Common myeloid progenitor, CD34-positive (primary cell): ENCODE results near the gene CCDC181.

Source experiments
- CTCF ChIA-PET: fragments of 350-600 bp; sonication (Branson Sonifier 250); formaldehyde crosslinking; loops from one replicate; lab custom pipeline; 2021; ENCODE audit warnings: antibody characterized with exemption; lab: Charles Lee
- POLR2A ChIA-PET: fragments of 350-600 bp; sonication (Branson Sonifier 250); formaldehyde crosslinking; loops from one replicate; lab custom pipeline; 2021; ENCODE audit warnings: antibody characterized with exemption; lab: Charles Lee
- DNase-seq, 3 donors: peaks; one replicate each; pipeline versions ENCODE4 v3.0.0 to v3.0.0-alpha.2; 2013
- H3K27ac ChIP-seq, 2 experiments: 1 replicate in 1 of 2; 2 replicates in 1 of 2; pipeline ENCODE4 v1.7.0; 2013; ENCODE audit warnings: inconsistent platforms in 2 of 2, low read length in 2 of 2, mild to moderate bottlenecking in 2 of 2, low read depth in 1 of 2, moderate library complexity in 1 of 2; ENCODE audit not compliant: severe bottlenecking in 2 of 2, insufficient read depth in 1 of 2, poor library complexity in 1 of 2
- H3K27me3 ChIP-seq, 5 experiments: replicated peaks in 2 of 5; 1 replicate in 3 of 5; 2 replicates in 2 of 5; pipeline versions ENCODE4 v1.6.1 to v1.7.0; 2013; ENCODE audit warnings: low read length in 4 of 5, mild to moderate bottlenecking in 2 of 5, moderate library complexity in 2 of 5, inconsistent platforms in 1 of 5; ENCODE audit not compliant: insufficient read depth in 5 of 5, control insufficient read depth in 4 of 5
- H3K36me3 ChIP-seq, 4 experiments: 1 replicate in 2 of 4; 2 replicates in 2 of 4; pipeline versions ENCODE4 v1.6.1 to v1.7.0; 2013; ENCODE audit warnings: low read length in 3 of 4, control low read depth in 1 of 4, mild to moderate bottlenecking in 1 of 4; ENCODE audit not compliant: control insufficient read depth in 4 of 4, insufficient read depth in 4 of 4
- H3K4me1 ChIP-seq, 4 experiments: 1 replicate in 3 of 4; 2 replicates in 1 of 4; pipeline versions ENCODE4 v1.6.1 to v1.7.1; 2013; ENCODE audit warnings: low read length in 3 of 4, mild to moderate bottlenecking in 3 of 4, control low read depth in 1 of 4, inconsistent platforms in 1 of 4, moderate library complexity in 1 of 4; ENCODE audit not compliant: control insufficient read depth in 4 of 4, insufficient read depth in 4 of 4; ENCODE audit errors: control extremely low read depth in 1 of 4
- H3K4me3 ChIP-seq, 7 experiments: 1 replicate in 4 of 7; 2 replicates in 3 of 7; pipeline versions ENCODE4 v1.5.1 to v1.7.0; 2013; ENCODE audit warnings: mild to moderate bottlenecking in 7 of 7, low read length in 6 of 7, moderate library complexity in 6 of 7, inconsistent platforms in 2 of 7, low read depth in 2 of 7, control low read depth in 1 of 7; ENCODE audit not compliant: insufficient read depth in 4 of 7, control insufficient read depth in 1 of 7; ENCODE audit errors: extremely low read depth in 1 of 7
- H3K9me3 ChIP-seq, 5 experiments: 1 replicate in 4 of 5; 2 replicates in 1 of 5; pipeline versions ENCODE4 v1.6.1 to v1.7.1; 2013; ENCODE audit warnings: low read length in 4 of 5, mild to moderate bottlenecking in 2 of 5, inconsistent platforms in 1 of 5, low read depth in 1 of 5, moderate library complexity in 1 of 5; ENCODE audit not compliant: control insufficient read depth in 4 of 5, insufficient read depth in 2 of 5; ENCODE audit errors: control extremely low read depth in 1 of 5
- WGBS: methylation state at CpG from one replicate; pipeline ENCODE4 v1.1.5; 2013; ENCODE audit not compliant: insufficient coverage; 5-methylcytosine and 5-hydroxymethylcytosine counted together

CCDC181 gene

GRCh38 chr1:169456029-169456428 is 28.8 kb upstream of the CCDC181 start:
- ChIA-PET POLR2A (no interaction called here), CTCF (no interaction called here)
- 71% methylated on average over 1 of the region's 2 CpGs for WGBS
- DNase-seq, result no peak
- Histone ChIP-seq H3K27me3 (no peaks in the 10 kb centered on the region), H3K27ac (no peak overlapping the region), H3K4me3 (no peak overlapping the region), H3K9me3 (peaks cover 0 to 23% (median 5%) of the 10 kb centered on the region in 5 experiments), H3K4me1 (peaks cover 0 to 12% (median 4%) of the 10 kb centered on the region in 4 experiments), H3K36me3 (no peaks in the 10 kb centered on the region)

DNA sequence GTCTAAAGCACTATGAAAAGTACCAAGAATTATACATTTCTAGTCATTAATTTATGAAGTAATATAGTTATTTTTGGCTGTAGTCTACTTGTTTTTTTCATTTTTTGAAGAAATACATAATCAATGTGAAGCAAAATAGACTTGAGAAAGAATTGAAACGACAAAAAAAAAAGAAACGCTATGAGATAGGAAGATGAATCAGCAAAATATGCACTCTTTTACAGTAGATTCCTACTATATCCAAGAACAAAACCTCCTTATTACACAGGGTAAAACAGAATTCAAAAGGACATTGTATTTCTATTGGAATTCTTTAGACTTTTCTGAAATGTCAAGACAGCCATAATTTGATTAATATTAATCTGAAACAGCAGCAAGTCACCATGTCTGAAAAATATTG is 25.6 kb upstream of the CCDC181 start:
- CTCF ChIA-PET, result no interaction called here
- H3K27me3 ChIP-seq, result no peaks in the 10 kb centered on the region
- no peaks in the 10 kb centered on the region for H3K4me1 ChIP-seq
- POLR2A ChIA-PET, result no interaction called here
- DNase-seq, result no peak
- H3K27ac ChIP-seq, result no peak overlapping the region
- peaks cover 0 to 19% (median 5%) of the 10 kb centered on the region in 5 experiments for H3K9me3 ChIP-seq
- no peaks in the 10 kb centered on the region for H3K36me3 ChIP-seq
- WGBS, result no CpG with 5 or more reads among the region's 2 CpGs
- H3K4me3 ChIP-seq, result no peak overlapping the region

- WGBS, result no CpG with 5 or more reads among the region's 1 CpG
- POLR2A ChIA-PET, result no interaction called here
- CTCF ChIA-PET, result interaction anchor here (1.3 kb wide), 1 partner anchor 10 kb away, joined by 3 read pairs; no protein-coding TSS in a partner anchor
Measured at GRCh38 chr1:169451218-169451824, 24.0 kb upstream of the CCDC181 start.

DNA sequence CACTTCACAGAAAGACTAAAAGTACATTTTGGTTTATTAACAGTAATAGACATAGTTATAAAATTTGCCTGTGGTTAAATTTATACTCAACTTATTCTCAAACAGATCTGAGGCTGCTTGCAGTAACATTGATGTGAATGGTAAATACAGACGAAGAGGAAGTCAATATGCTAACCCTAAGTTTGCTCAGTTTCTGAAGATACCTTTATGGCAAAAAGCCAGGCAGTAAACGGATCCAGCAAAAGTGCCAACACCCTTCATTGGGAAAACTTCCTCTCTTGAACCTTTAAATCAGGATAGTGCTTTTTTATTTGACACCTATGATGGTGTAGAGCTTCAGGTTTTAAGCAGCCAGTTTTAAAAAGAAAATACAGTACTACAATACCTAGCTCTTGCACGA is 16.6 kb upstream of the CCDC181 start:
- no peak for DNase-seq
- POLR2A ChIA-PET, result interaction anchor here (0.7 kb wide), 1 partner anchor 15 kb away, joined by 3 read pairs; no protein-coding TSS in a partner anchor
- Histone ChIP-seq H3K36me3 (no peaks in the 10 kb centered on the region), H3K4me1 (no peaks in the 10 kb centered on the region), H3K4me3 (no peak overlapping the region), H3K9me3 (peaks cover 0 to 7% (median 1%) of the 10 kb centered on the region in 5 experiments), H3K27ac (no peak overlapping the region), H3K27me3 (no peaks in the 10 kb centered on the region)
- 50% methylated on average over 1 of the region's 3 CpGs for WGBS
- CTCF ChIA-PET, result interaction anchor here (1.4 kb wide), 1 partner anchor 22 kb away, joined by 5 read pairs; no protein-coding TSS in a partner anchor

More at GRCh38 chr1:169451218-169451824, 24.0 kb upstream of the CCDC181 start:
- Histone ChIP-seq H3K27ac (no peak overlapping the region), H3K4me1 (no peaks in the 10 kb centered on the region), H3K4me3 (no peak overlapping the region), H3K36me3 (no peaks in the 10 kb centered on the region), H3K27me3 (no peaks in the 10 kb centered on the region), H3K9me3 (peaks cover 0 to 5% (median 0%) of the 10 kb centered on the region in 5 experiments)
- DNase-seq, result peak in 2 of 3 donors; percentile 17 to 36

DNA sequence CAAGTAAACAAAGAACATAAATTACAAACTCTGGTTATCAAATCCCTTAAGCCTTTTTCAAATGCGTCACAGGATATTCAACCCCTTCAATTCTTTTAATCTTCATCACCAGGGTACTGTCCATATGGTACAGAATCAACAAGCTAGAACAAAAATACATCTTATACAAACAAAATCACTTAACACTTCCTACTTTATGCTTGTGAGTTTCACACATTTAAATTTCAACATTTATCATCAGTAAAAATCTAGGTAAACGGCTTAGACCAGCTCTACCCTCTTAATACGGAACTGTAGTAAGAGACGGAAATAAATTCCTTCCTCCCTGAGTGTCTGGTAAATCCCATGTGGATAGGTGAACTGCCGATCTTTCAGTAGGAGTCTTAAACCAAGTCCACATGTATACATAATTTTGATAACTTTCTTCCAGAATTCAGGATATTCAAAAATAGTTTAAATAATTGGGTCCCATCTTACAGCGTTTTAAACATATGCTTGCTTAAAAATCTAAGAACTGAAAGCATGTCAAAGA is 1.0 kb downstream of the CCDC181 start:
- whole genome bisulfite sequencing, result 92% methylated on average over 1 of the region's 6 CpGs
- CTCF ChIA-PET, result interaction anchor here (1.0 to 1.4 kb wide), 3 partner anchors 24 to 823 kb away, joined by 3 to 4 read pairs (median 4); no protein-coding TSS in a partner anchor
- Histone ChIP-seq H3K4me1 (peaks cover 3 to 10% (median 7%) of the 10 kb centered on the region in 4 experiments), H3K36me3 (no peaks in the 10 kb centered on the region), H3K9me3 (no peaks in the 10 kb centered on the region), H3K27me3 (peaks cover 0 to 11% (median 0%) of the 10 kb centered on the region in 5 experiments), H3K27ac (no peak overlapping the region), H3K4me3 (peak overlapping the region in 1 of 7 experiments; percentile 48)
- POLR2A ChIA-PET, result interaction anchor here (0.7 kb wide), 1 partner anchor 9 kb away, joined by 3 read pairs; no protein-coding TSS in a partner anchor
- peak in 1 of 3 donors; percentile 1 for DNase-seq

- Histone ChIP-seq H3K27me3 (peaks cover 0 to 8% (median 0%) of the 10 kb centered on the region in 5 experiments), H3K4me3 (no peak overlapping the region), H3K4me1 (no peaks in the 10 kb centered on the region), H3K9me3 (no peaks in the 10 kb centered on the region), H3K27ac (no peak overlapping the region), H3K36me3 (no peaks in the 10 kb centered on the region)
- ChIA-PET CTCF (no interaction called here), POLR2A (no interaction called here)
- 97% methylated on average over 4 of the region's 5 CpGs for WGBS
- DNase-seq, result no peak
Measured at GRCh38 chr1:169421309-169421708, 6.0 kb downstream of the CCDC181 start.

- H3K36me3 ChIP-seq, result no peaks in the 10 kb centered on the region
- CTCF ChIA-PET, result no interaction called here
- WGBS, result 96% methylated on average over 2 of the region's 2 CpGs
- H3K9me3 ChIP-seq, result peaks cover 0 to 2% (median 0%) of the 10 kb centered on the region in 5 experiments
- H3K4me1 ChIP-seq, result no peaks in the 10 kb centered on the region
- no peak for DNase-seq
- no peaks in the 10 kb centered on the region for H3K27me3 ChIP-seq
- no peak overlapping the region for H3K27ac ChIP-seq
- POLR2A ChIA-PET, result no interaction called here
- no peak overlapping the region for H3K4me3 ChIP-seq
Measured at GRCh38 chr1:169414952-169415351, 12.3 kb downstream of the CCDC181 start.
